GM19239 (cell line): ENCODE data around the gene GPC3.

Experiments
- DNase-seq: peaks from one replicate; pipeline ENCODE4 v3.0.0; 2011; ENCODE audit warnings: low spot score; ENCODE audit not compliant: insufficient read length
- FAIRE-seq: peaks from 2 replicates; lab custom pipeline; 2011; peaks lifted over from hg19 to GRCh38; lab: Jason Lieb, UNC

The GPC3 gene

DNA sequence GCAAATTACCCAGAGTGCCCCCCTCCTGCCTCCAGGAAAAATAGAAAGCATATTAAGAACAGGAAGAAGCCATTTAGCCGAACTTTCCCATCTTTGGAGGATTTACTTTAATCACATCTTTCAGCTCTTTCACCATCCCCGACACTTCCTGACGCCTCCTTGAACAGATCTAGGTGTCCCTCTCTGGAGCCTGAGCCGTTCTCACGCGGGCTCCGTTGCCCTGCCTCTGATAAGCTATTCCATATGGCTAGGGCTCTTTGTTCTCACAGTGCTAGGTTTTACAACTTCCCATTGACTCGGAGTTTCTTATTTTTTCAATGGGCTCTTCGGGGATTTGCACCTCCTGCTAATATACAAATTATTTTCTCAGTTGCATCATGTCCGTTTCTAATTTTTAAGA is 488.0 kb downstream of the GPC3 start:
- DNase-seq (no peak), FAIRE-seq (no peak)

GRCh38 chrX:133495464-133496391 is 489.7 kb downstream of the GPC3 start:
- FAIRE-seq (no peak), DNase-seq (no peak)

- FAIRE-seq: no peak
Measured at GRCh38 chrX:133493366-133493765, 492.0 kb downstream of the GPC3 start.

GRCh38 chrX:133490955-133491354 is 494.4 kb downstream of the GPC3 start:
- DNase-seq (no peak), FAIRE-seq (no peak)

More at GRCh38 chrX:133493366-133493765, 492.0 kb downstream of the GPC3 start:
- DNase-seq: no peak
